Breast epithelium (tissue), 4 donors: ENCODE results near the gene FSTL5. TPM values are rescaled to one million over a fixed set of nuclear protein-coding genes. Genes with fewer than 3 reads are reported as not detected.

Source experiments
- DNase-seq, 2 donors: peaks; one replicate each; pipeline ENCODE4 v3.0.0-alpha.2; 2019; ENCODE audit warnings: low spot score in 2 of 2
- H3K27ac ChIP-seq, 2 donors: fragments of 200-600 bp; sonication (generic) in 1 of 2; one replicate each; pipeline ENCODE4 v1.5.1; 2016 to 2019; ENCODE audit warnings: mild to moderate bottlenecking in 1 of 2
- H3K27me3 ChIP-seq, 2 donors: fragments of 200-600 bp; sonication (generic) in 1 of 2; one replicate each; pipeline versions ENCODE4 v1.5.1 to v1.6.0; 2017 to 2019; ENCODE audit warnings: control low read depth in 1 of 2, mild to moderate bottlenecking in 1 of 2
- H3K36me3 ChIP-seq: fragments of 200-600 bp; one replicate; pipeline ENCODE4 v1.5.1; 2019
- H3K4me1 ChIP-seq, 2 donors: fragments of 200-600 bp; sonication (generic); one replicate each; pipeline ENCODE4 v1.5.1; 2016 to 2019; ENCODE audit warnings: control low read depth in 1 of 2
- H3K4me3 ChIP-seq, 3 donors: fragments of 200-600 bp; sonication (generic); 1 replicate in 2 of 3; 2 replicates in 1 of 3; pipeline ENCODE4 v1.5.1; 2016 to 2019; ENCODE audit warnings: mild to moderate bottlenecking in 3 of 3, moderate library complexity in 2 of 3
- H3K9me3 ChIP-seq, 2 donors: fragments of 200-600 bp; sonication (generic) in 1 of 2; one replicate each; pipeline ENCODE4 v1.5.1; 2016 to 2019; ENCODE audit warnings: control low read depth in 1 of 2
- POLR2AphosphoS5 ChIP-seq, 3 donors: sonication (generic); formaldehyde crosslinking; IDR thresholded peaks; one replicate each; pipeline ENCODE4 v1.6.1; 2017; ENCODE audit warnings: antibody characterized with exemption in 3 of 3
- intact Hi-C: fragments of 100-400 bp; cut with DNase I; formaldehyde crosslinking; loops from one replicate; pipeline ENCODE4 v1.15.1; 2023; ENCODE audit warnings: low total_unique reads
- total RNA-seq, 3 donors: library from RNA; depleted of rRNA; stranded (reverse); fragments of >200 nt; gene quantifications; one replicate each; pipeline ENCODE4 v1.1.0, GENCODE V29; 2016
- TF ChIP-seq, protein P1 (sequence below), 3 donors: fragments of 450-650 bp; IDR thresholded peaks; one replicate each; pipeline ENCODE4 v1.5.1; 2016 to 2017; ENCODE audit warnings: antibody characterized with exemption in 3 of 3, mild to moderate bottlenecking in 3 of 3, moderate library complexity in 3 of 3

FSTL5 gene
- total RNA-seq, 3 donors from 2014 or later = not detected

DNA sequence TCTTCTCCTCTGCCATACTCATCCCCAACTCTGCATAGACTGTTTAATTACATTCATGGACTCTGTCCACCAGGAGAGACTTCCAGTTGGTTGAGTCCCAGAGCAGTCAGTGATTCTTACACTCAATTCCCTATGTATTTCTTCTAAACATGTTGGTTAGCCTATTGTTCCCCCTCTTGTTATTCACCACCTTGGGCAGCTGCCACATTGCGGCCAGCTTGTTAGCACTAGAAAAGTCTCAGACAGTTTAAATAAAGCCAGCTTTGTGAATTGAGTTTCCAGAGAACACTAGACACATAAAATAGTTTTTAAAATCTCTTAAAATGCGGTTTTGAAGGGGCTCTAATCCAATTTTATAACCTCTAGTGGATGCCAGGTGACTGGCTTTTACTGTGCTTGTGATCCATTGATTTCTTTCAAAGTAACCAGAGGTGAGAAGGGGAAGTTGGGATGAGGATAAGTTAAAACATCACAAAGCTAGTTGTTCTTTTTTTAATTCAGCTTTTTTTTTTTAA, 827.7 kb downstream of the FSTL5 start:
- DNase-seq = peak in 1 of 2 donors; percentile 64
- intact Hi-C loops = no loop called here
- no peaks in the 10 kb centered on the region for H3K27me3 ChIP-seq
- no peaks in the 10 kb centered on the region for H3K9me3 ChIP-seq
- no peak overlapping the region for H3K27ac ChIP-seq
- TF ChIP-seq POLR2AphosphoS5 (IDR thresholded peaks at IDR 0.05) = no peak
- TF ChIP-seq, protein P1, sequence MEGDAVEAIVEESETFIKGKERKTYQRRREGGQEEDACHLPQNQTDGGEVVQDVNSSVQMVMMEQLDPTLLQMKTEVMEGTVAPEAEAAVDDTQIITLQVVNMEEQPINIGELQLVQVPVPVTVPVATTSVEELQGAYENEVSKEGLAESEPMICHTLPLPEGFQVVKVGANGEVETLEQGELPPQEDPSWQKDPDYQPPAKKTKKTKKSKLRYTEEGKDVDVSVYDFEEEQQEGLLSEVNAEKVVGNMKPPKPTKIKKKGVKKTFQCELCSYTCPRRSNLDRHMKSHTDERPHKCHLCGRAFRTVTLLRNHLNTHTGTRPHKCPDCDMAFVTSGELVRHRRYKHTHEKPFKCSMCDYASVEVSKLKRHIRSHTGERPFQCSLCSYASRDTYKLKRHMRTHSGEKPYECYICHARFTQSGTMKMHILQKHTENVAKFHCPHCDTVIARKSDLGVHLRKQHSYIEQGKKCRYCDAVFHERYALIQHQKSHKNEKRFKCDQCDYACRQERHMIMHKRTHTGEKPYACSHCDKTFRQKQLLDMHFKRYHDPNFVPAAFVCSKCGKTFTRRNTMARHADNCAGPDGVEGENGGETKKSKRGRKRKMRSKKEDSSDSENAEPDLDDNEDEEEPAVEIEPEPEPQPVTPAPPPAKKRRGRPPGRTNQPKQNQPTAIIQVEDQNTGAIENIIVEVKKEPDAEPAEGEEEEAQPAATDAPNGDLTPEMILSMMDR (IDR thresholded peaks at IDR 0.05) = no peak
- no peak overlapping the region for H3K4me3 ChIP-seq
- H3K36me3 ChIP-seq = no peaks in the 10 kb centered on the region
- H3K4me1 ChIP-seq = no peaks in the 10 kb centered on the region
